GM19240 (cell line): Measurements from ENCODE around the gene TGFBI.

Experiments used
- DNase-seq: peaks from one replicate; pipeline ENCODE4 v3.0.0; 2011; ENCODE audit warnings: low spot score; ENCODE audit not compliant: insufficient read length

The TGFBI gene

DNA sequence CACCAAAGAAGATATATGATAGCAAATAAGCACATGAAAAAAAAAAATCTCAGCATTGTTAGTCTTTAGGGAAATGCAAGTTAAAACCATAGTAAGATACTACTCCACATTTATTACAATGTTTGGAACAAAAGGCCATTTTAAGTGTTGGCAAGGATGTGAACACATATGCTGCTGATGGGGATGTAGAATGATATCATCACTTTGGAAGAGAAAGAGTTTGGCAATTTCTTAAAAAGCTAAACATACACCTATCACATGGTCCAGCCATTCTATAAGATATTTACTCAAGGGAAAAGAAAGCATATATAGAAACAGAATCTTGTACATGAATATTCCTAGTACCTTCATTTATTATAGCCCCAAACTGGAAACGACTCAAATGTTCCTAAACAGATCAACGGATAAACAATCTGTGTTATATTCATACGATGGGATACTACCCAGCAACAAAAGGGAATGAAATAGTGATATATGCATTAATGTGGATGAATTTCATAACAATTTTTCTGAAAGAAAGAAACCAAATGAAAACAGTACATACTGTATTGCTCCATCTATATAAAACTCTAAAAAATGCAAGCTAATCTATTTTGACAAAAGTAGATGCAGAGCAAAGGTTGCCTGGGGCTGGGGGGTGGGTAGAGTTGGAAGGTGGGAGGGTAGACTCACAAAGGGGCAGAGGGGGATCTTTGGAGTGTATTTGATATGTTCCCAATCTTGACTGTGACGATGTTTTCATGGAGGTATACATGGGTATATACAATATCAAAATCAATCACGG, 58.2 kb downstream of the TGFBI start:
- no peak for DNase-seq

GRCh38 chr5:136087961-136088871, 59.4 kb downstream of the TGFBI start:
- DNase-seq = no peak

- DNase-seq = no peak
Observed at GRCh38 chr5:136089791-136090190, 61.0 kb downstream of the TGFBI start.

DNA sequence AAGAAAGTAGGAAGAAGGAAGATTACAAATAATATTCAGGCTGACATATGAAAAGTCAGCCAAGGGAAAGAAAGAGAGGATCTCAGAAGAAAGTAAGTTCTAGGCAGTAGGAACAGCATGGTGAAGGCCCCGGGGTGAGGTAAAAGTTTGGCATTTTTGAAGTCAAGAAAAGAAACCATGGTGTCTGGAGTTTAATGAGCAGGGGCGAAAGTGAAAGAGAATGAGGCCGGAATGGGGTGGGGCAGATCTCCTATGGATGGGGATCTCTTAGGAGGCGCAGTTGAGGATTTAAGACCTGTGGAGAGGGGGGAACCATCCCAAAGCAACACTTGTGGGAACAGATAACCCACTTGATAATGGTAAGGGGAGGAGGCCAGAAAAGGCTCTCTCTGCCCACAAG, 61.5 kb downstream of the TGFBI start:
- DNase-seq = no peak

GRCh38 chr5:136094189-136094912, 65.6 kb downstream of the TGFBI start:
- no peak for DNase-seq

- DNase-seq = no peak
Observed at GRCh38 chr5:136094913-136095641, 66.3 kb downstream of the TGFBI start.

GRCh38 chr5:136098176-136098575, 69.4 kb downstream of the TGFBI start:
- no peak for DNase-seq

GRCh38 chr5:136099870-136100269, 71.1 kb downstream of the TGFBI start:
- no peak for DNase-seq

DNA sequence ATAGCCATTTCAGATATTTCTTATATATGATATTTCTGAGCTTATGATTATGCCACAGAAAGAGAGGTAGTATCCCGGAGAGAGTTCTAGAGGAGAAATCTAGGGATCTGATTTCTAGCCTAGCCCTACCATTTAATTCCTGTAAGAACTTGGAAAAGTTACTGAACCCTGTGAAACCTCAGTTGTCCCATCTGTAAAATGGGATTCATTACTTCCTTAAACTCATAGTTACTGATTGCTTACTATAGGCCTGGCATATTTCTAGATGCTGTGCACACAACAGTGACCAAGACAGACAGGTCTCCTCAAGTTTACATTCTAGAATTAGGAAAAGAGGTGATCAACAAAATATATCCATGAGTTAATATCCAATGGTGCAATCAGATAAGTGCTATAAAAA, 73.1 kb downstream of the TGFBI start:
- no peak for DNase-seq

DNA sequence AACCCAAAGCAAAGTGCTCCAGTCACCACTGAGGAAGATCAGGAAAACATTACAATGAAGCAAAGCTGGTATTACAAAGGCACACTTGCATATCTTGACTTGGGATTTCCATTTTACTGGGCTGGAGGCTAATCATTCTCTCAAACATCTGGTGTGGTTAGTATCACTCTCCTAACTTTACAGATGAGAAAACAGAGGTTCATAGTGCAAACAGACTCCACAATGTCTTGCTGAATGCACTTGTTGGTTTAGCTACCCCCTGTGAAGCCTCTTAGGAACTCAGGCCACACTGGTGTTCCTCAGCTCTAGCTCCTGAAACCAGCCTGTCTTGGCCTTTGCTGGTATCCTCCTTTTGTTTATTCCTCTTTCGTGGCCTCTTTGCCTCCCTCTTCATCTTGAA, 74.3 kb downstream of the TGFBI start:
- no peak for DNase-seq

GRCh38 chr5:136104306-136104965, 75.6 kb downstream of the TGFBI start:
- no peak for DNase-seq

- DNase-seq = no peak
Observed at GRCh38 chr5:136106351-136107031, 77.7 kb downstream of the TGFBI start.

DNA sequence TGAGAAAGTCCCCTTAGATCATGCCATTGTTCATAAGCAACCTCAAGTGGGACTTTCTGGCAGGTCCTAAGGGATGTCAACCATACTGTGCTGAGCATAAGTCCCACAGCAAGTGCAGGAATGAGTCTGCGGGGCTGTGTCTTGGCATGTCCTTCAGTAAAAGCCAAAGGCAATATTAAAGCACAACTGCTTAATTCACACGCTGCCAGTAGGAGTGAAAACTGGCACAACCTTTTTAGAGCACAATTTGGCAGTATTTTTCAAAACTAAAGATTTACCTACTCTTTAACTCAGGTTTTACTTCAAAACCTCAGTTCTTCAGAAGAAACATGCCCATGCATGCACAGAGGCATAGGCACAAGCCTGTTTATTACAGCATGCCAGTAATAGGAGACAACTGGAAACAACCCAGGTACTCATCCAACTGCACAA, 79.4 kb downstream of the TGFBI start:
- DNase-seq = no peak

- no peak for DNase-seq
Observed at GRCh38 chr5:136108766-136109165, 80.0 kb downstream of the TGFBI start.

GRCh38 chr5:136109453-136110135, 80.8 kb downstream of the TGFBI start:
- DNase-seq = no peak
